ENCODE measurements around the gene DNAJC22.

DNAJC22 gene

DNA sequence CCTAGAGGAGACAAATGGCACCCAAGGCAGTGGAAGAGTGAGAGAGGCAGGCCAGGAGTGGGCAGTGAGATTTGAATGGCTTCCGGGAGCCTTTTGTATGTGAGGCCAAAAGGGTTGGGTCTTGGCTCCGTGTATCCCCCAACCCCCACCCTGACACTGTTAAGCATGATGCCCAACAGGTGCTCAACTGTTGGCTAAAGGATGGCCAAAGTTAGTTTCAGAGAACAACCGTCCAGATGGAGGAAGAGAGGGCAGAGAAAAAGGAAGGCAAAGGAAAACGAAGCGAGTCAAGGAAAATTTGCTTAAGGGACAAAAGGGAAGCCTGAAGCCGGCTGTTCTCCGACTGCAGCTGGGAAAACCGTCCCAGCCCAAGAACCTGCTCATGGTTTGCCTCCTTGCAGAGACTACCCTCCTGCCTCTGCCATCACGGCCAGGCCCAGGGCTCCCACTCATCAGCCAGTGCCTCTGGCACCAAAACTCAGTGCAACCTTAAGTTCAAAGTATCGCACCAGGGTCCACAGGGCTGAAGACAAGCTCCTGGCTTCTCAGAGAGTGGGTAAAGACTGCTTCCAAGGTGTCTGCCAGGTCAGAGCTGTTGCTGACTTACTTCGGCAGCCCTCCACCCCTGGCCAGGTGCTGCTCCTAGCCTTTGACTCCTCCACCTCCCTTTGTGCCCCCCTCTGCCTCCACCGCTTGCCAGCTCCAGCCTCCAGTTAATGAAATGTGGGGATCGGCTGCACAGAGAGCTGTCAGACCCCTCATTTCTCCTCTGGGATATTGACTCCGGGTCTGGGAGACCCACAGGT is 5.5 kb upstream of the DNAJC22 start:
- no peak for DNase-seq (ENCODE audit: low read depth in 2 of 2)
- no peak overlapping the region for H3K4me3 ChIP-seq (replicated peaks in 1 of 2; ENCODE audit: low read depth in 2 of 2, low read length in 2 of 2)
- TF ChIP-seq CTCF (IDR thresholded peaks at IDR 0.05; ENCODE audit: low read depth, low read length) = no peak

DNA sequence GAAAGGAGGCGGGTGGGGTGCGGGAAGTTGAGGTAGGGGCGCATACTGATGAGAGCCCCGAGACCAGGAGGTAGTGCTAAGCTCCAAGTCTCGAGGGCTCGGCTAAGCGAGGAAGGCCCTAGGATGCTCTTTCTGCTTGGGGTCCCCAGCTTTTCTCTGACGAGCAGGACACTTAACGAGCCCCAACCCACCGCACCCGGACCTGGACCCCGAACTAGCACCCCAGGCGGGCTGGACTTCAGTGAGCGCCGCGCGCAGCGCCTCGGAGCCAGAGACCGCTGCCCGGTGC is 5.0 kb upstream of the DNAJC22 start:
- DNase-seq (ENCODE audit: low read depth in 2 of 2) = no peak
- H3K4me3 ChIP-seq (replicated peaks in 1 of 2; ENCODE audit: low read depth in 2 of 2, low read length in 2 of 2) = peak overlapping the region in 1 of 2 donors; percentile 49
- no peak for TF ChIP-seq CTCF (IDR thresholded peaks at IDR 0.05; ENCODE audit: low read depth, low read length)

DNA sequence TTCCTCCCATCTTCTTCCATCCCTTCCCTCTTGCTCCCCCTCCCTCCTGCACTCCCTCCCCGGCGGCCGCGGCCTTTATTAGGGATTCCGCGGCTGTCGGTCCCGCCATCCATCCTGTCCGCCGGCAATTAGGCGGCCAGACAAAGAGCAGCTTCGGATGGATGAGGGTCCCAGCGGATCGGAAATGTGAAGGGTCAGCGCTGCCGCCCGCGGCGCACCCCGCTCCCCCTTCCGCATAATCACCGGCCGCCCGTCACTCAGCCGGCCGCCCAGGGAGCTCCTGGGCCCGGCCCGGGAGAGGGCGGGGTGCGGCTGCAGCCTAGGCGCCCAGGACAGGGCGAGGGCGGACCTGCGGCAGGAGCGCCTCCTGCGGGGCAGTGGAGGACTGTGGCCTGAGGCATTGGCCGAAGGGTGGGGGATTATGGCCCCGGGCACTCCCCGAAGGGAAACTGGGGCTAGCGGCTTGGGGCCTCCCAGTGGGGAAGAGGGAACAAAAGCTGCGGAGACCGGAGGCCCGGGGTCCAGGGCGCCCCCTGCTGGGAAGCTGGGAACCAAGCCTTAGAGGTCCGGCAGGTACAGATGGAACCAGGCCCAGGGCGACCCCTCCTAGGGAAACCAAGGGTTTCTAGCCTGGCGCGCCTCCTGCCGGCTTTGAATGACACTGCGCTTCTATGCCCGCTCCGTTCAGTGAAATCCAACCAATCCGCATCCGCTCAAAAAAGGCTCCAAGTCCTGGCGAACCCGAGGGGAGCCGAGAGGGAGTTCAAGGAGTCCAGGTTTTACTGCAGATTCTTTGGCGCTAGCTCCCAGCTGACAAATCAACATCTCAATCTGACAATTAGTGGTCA is 4.4 kb upstream of the DNAJC22 start:
- peak; percentile 79 to 80 for DNase-seq (ENCODE audit: low read depth in 2 of 2)
- H3K4me3 ChIP-seq (replicated peaks in 1 of 2; ENCODE audit: low read depth in 2 of 2, low read length in 2 of 2) = peak overlapping the region; percentile 47 to 49
- peak; percentile 82 for TF ChIP-seq CTCF (IDR thresholded peaks at IDR 0.05; ENCODE audit: low read depth, low read length)

- DNase-seq (ENCODE audit: low read depth in 2 of 2) = no peak
- TF ChIP-seq CTCF (IDR thresholded peaks at IDR 0.05; ENCODE audit: low read depth, low read length) = no peak
- H3K4me3 ChIP-seq (replicated peaks in 1 of 2; ENCODE audit: low read depth in 2 of 2, low read length in 2 of 2) = peak overlapping the region; percentile 47 to 49
Measured at GRCh38 chr12:49342914-49343731, 3.6 kb upstream of the DNAJC22 start.

- H3K4me3 ChIP-seq (replicated peaks in 1 of 2; ENCODE audit: low read depth in 2 of 2, low read length in 2 of 2) = peak overlapping the region in 1 of 2 donors; percentile 21
Measured at GRCh38 chr12:49344486-49345050, 2.1 kb upstream of the DNAJC22 start.

More at GRCh38 chr12:49344486-49345050, 2.1 kb upstream of the DNAJC22 start:
- no peak for TF ChIP-seq CTCF (IDR thresholded peaks at IDR 0.05; ENCODE audit: low read depth, low read length)
- DNase-seq (ENCODE audit: low read depth in 2 of 2) = no peak
